ENCODE data around the gene TBC1D4. TPM values are rescaled to one million over a fixed set of nuclear protein-coding genes. Genes with fewer than 3 reads are reported as not detected.
A peak's percentile ranks its signal among the peaks of the same experiment; 100 is the strongest.

The TBC1D4 gene
- total and polyA plus RNA-seq, 9 donors, result 26.2 to 91.3 (median 52.6) TPM

DNA sequence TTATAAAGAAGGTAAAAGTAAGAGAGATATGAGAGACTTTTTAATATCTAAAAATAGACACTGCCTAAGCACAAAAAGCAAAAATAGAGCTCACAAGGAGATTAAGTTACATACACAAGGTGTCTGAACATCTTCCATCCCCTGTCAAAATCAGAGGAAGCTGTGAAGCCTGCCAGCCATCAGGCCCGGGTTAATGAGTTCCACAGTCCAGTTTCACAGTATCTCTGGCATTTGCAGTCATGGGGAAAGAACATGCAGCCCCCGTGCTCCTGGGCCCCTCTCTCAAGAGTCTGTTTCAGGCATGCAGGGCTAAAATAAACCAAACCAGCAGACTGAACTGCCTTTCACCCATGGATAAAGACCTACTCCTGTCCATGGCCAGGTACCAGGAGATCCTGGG is 79.2 kb downstream of the TBC1D4 start:
- no peaks in the 10 kb centered on the region for H3K36me3 ChIP-seq
- no peak overlapping the region for H3K27ac ChIP-seq
- 4 to 6% (median 5%) methylated on average over 2 of the region's 2 CpGs for WGBS, 3 donors
- H3K4me3 ChIP-seq, result no peak overlapping the region
- peak in 2 of 5 donors; percentile 44 to 47 for DNase-seq
- no peak for TF ChIP-seq POLR2A (IDR thresholded peaks at IDR 0.05)
- no peak for TF ChIP-seq EP300 (IDR thresholded peaks at IDR 0.05)
- TF ChIP-seq, protein P1, sequence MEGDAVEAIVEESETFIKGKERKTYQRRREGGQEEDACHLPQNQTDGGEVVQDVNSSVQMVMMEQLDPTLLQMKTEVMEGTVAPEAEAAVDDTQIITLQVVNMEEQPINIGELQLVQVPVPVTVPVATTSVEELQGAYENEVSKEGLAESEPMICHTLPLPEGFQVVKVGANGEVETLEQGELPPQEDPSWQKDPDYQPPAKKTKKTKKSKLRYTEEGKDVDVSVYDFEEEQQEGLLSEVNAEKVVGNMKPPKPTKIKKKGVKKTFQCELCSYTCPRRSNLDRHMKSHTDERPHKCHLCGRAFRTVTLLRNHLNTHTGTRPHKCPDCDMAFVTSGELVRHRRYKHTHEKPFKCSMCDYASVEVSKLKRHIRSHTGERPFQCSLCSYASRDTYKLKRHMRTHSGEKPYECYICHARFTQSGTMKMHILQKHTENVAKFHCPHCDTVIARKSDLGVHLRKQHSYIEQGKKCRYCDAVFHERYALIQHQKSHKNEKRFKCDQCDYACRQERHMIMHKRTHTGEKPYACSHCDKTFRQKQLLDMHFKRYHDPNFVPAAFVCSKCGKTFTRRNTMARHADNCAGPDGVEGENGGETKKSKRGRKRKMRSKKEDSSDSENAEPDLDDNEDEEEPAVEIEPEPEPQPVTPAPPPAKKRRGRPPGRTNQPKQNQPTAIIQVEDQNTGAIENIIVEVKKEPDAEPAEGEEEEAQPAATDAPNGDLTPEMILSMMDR (IDR thresholded peaks at IDR 0.05), result no peak
- no peaks in the 10 kb centered on the region for H3K27me3 ChIP-seq
- intact Hi-C loops (cut with DNase I), result no loop called here
- H3K4me1 ChIP-seq (ENCODE audit: insufficient read depth), result peaks cover 11% of the 10 kb centered on the region
- no peaks in the 10 kb centered on the region for H3K9me3 ChIP-seq

- no peak overlapping the region for H3K4me3 ChIP-seq
- H3K27me3 ChIP-seq, result no peaks in the 10 kb centered on the region
- TF ChIP-seq, protein P1 (IDR thresholded peaks at IDR 0.05), result no peak
- no peak for TF ChIP-seq POLR2A (IDR thresholded peaks at IDR 0.05)
- no peak for TF ChIP-seq EP300 (IDR thresholded peaks at IDR 0.05)
- no peaks in the 10 kb centered on the region for H3K36me3 ChIP-seq
- intact Hi-C loops (cut with DNase I), result no loop called here
- WGBS, 3 donors, result 50 to 80% (median 64%) methylated on average over 1 of the region's 1 CpG
- no peak for DNase-seq
- H3K4me1 ChIP-seq (ENCODE audit: insufficient read depth), result peaks cover 8% of the 10 kb centered on the region
- H3K9me3 ChIP-seq, result no peaks in the 10 kb centered on the region
- no peak overlapping the region for H3K27ac ChIP-seq
These were observed 81.2 kb downstream of the TBC1D4 start for GRCh38 chr13:75400775-75401174.

- H3K27me3 ChIP-seq, result no peaks in the 10 kb centered on the region
- no peak for DNase-seq
- H3K36me3 ChIP-seq, result no peaks in the 10 kb centered on the region
- no peak for TF ChIP-seq POLR2A (IDR thresholded peaks at IDR 0.05)
- TF ChIP-seq, protein P1 (IDR thresholded peaks at IDR 0.05), result no peak
- no peak for TF ChIP-seq EP300 (IDR thresholded peaks at IDR 0.05)
- peaks cover 7% of the 10 kb centered on the region for H3K4me1 ChIP-seq (ENCODE audit: insufficient read depth)
- WGBS, 3 donors, result 97 to 98% (median 98%) methylated on average over 2 of the region's 2 CpGs
- intact Hi-C loops (cut with DNase I), result no loop called here
- no peak overlapping the region for H3K27ac ChIP-seq
- no peak overlapping the region for H3K4me3 ChIP-seq
- H3K9me3 ChIP-seq, result no peaks in the 10 kb centered on the region
These were observed 82.1 kb downstream of the TBC1D4 start for GRCh38 chr13:75399879-75400217.

GRCh38 chr13:75399168-75399878 is 82.6 kb downstream of the TBC1D4 start:
- H3K27ac ChIP-seq, result no peak overlapping the region
- peaks cover 5% of the 10 kb centered on the region for H3K4me1 ChIP-seq (ENCODE audit: insufficient read depth)
- H3K36me3 ChIP-seq, result no peaks in the 10 kb centered on the region
- TF ChIP-seq, protein P1 (IDR thresholded peaks at IDR 0.05), result no peak
- TF ChIP-seq POLR2A (IDR thresholded peaks at IDR 0.05) (no peak), EP300 (IDR thresholded peaks at IDR 0.05) (no peak)
- 68 to 88% (median 84%) methylated on average over 2 of the region's 2 CpGs for WGBS, 3 donors
- intact Hi-C loops (cut with DNase I), result no loop called here
- H3K27me3 ChIP-seq, result no peaks in the 10 kb centered on the region
- DNase-seq, result no peak
- no peaks in the 10 kb centered on the region for H3K9me3 ChIP-seq
- no peak overlapping the region for H3K4me3 ChIP-seq
